ENCODE measurements around the gene SOST.
"Not testable (repeated sequence)": the region's sequence is repeated elsewhere in the genome, so short reads cannot be mapped to it uniquely, and the experiment has no call there.

Gene SOST

GRCh38 chr17:43758497-43759174, at the start of gene SOST:
Gene SOST, minus strand, starts transcription at chr17:43758791. Its CDS starts 50 bp downstream, at chr17:43758741.
- H3K27ac Mint-ChIP-seq: no peak within 1 kb of the TSS
- no peaks in the 10 kb centered on the region for H3K9me3 Mint-ChIP-seq

GRCh38 chr17:43808076-43808475, 49.5 kb upstream of the SOST start:
- Mint-ChIP-seq H3K9me3 (no peaks in the 10 kb centered on the region), H3K4me1 (ENCODE audit: low read depth) (no peaks in the 10 kb centered on the region), H3K27me3 (ENCODE audit: low read depth) (peaks cover 20% of the 10 kb centered on the region), H3K36me3 (ENCODE audit: low read depth) (no peaks in the 10 kb centered on the region), H3K27ac (no peak overlapping the region), H3K4me3 (no peak overlapping the region)
- DNase-seq (ENCODE audit: low spot score): no peak

More at GRCh38 chr17:43758497-43759174, at the start of gene SOST:
- H3K36me3 Mint-ChIP-seq (ENCODE audit: low read depth): no peaks in the 10 kb centered on the region
- DNase-seq (ENCODE audit: low spot score): no peak
- no peak within 1 kb of the TSS for H3K4me3 Mint-ChIP-seq
- H3K27me3 Mint-ChIP-seq (ENCODE audit: low read depth): peaks cover 27% of the 10 kb centered on the region
- H3K4me1 Mint-ChIP-seq (ENCODE audit: low read depth): peaks cover 3% of the 10 kb centered on the region

- Mint-ChIP-seq H3K4me3 (no peak overlapping the region), H3K27me3 (ENCODE audit: low read depth) (peaks cover 30% of the 10 kb centered on the region), H3K9me3 (no peaks in the 10 kb centered on the region), H3K36me3 (ENCODE audit: low read depth) (no peaks in the 10 kb centered on the region), H3K4me1 (ENCODE audit: low read depth) (no peaks in the 10 kb centered on the region), H3K27ac (no peak overlapping the region)
- no peak for DNase-seq (ENCODE audit: low spot score)
Measured at GRCh38 chr17:43805117-43805516, 46.5 kb upstream of the SOST start.

DNA sequence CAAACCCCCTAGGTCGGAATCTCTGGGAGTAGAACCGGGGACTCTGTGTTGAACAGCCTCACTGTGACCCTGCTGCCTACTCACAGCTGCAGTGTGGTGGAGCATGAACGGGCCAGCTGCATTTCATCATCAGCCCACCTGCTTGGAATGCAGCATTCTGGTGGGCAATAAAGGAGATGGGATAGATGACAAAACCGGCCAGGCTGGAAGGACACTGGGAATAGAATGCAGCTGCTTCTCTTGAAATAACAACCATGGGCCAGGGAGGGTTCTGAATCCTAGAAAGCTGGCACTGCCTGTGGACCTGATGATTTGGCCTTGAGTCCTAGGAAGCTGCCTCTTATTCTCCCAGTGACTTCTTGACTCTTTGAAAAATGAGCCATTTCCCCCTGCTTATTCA, 45.2 kb upstream of the SOST start:
- Mint-ChIP-seq H3K9me3 (no peaks in the 10 kb centered on the region), H3K4me3 (no peak overlapping the region), H3K27ac (no peak overlapping the region), H3K4me1 (ENCODE audit: low read depth) (no peaks in the 10 kb centered on the region), H3K36me3 (ENCODE audit: low read depth) (no peaks in the 10 kb centered on the region), H3K27me3 (ENCODE audit: low read depth) (peaks cover 34% of the 10 kb centered on the region)
- no peak for DNase-seq (ENCODE audit: low spot score)

DNA sequence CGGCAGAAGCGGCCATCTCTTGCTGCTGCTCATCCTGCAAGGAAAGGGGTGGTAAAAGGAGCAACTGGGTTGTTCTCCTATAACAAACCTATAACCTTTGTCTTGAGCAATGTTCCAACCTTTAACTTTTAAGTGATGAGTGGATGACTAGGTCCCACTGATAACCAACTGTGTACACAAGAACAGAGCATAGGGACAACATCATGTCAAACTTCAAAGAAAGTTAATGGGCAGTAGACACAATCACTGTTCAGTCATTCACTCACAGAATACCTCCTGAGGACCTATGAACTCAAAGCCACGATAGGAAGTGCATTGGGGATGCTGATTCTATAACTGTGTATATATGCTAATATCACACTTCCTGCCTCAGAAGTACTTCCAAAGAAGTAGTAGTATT, 43.3 kb upstream of the SOST start:
- no peak for DNase-seq (ENCODE audit: low spot score)
- H3K4me3 Mint-ChIP-seq: no peak overlapping the region
- H3K36me3 Mint-ChIP-seq (ENCODE audit: low read depth): no peaks in the 10 kb centered on the region
- no peaks in the 10 kb centered on the region for H3K9me3 Mint-ChIP-seq
- H3K4me1 Mint-ChIP-seq (ENCODE audit: low read depth): no peaks in the 10 kb centered on the region
- no peak overlapping the region for H3K27ac Mint-ChIP-seq
- peaks cover 37% of the 10 kb centered on the region for H3K27me3 Mint-ChIP-seq (ENCODE audit: low read depth)

- Mint-ChIP-seq H3K36me3 (ENCODE audit: low read depth) (no peaks in the 10 kb centered on the region), H3K4me1 (ENCODE audit: low read depth) (no peaks in the 10 kb centered on the region), H3K27me3 (ENCODE audit: low read depth) (peaks cover 44% of the 10 kb centered on the region), H3K27ac (no peak overlapping the region), H3K9me3 (no peaks in the 10 kb centered on the region), H3K4me3 (no peak overlapping the region)
- DNase-seq (ENCODE audit: low spot score): no peak
Measured at GRCh38 chr17:43800736-43801135, 42.1 kb upstream of the SOST start.

- Mint-ChIP-seq H3K27ac (no peak overlapping the region), H3K27me3 (ENCODE audit: low read depth) (peaks cover 44% of the 10 kb centered on the region), H3K9me3 (no peaks in the 10 kb centered on the region)
Measured at GRCh38 chr17:43799047-43799446, 40.5 kb upstream of the SOST start.

DNA sequence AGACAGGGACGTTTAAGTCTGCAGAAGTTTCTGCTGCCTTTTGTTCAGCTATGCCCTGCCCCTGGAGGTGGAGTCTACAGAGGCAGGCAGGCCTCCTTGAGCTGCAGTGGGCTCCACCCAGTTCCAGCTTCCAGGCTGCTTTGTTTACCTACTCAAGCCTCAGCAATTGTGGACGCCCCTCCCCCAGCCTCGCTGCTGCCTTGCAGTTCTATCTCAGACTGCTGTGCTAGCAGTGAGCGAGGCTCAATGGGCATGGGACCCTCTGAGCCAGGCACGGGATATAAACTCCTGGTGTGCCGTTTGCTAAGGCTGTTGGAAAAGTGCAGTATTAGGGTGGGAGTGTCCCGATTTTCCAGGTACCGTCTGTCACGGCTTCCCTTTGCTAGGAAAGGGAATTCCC, 39.4 kb upstream of the SOST start:
- H3K27ac Mint-ChIP-seq; H3K4me1 Mint-ChIP-seq (ENCODE audit: low read depth); H3K36me3 Mint-ChIP-seq (ENCODE audit: low read depth); H3K4me3 Mint-ChIP-seq; DNase-seq (ENCODE audit: low spot score); H3K9me3 Mint-ChIP-seq: not testable (repeated sequence)
- H3K27me3 Mint-ChIP-seq (ENCODE audit: low read depth): peaks cover 46% of the 10 kb centered on the region

More at GRCh38 chr17:43799047-43799446, 40.5 kb upstream of the SOST start:
- Mint-ChIP-seq H3K4me3 (no peak overlapping the region), H3K36me3 (ENCODE audit: low read depth) (no peaks in the 10 kb centered on the region), H3K4me1 (ENCODE audit: low read depth) (no peaks in the 10 kb centered on the region)
- no peak for DNase-seq (ENCODE audit: low spot score)

- not testable (repeated sequence) for H3K36me3 Mint-ChIP-seq (ENCODE audit: low read depth); DNase-seq (ENCODE audit: low spot score); H3K4me1 Mint-ChIP-seq (ENCODE audit: low read depth); H3K9me3 Mint-ChIP-seq; H3K27ac Mint-ChIP-seq; H3K4me3 Mint-ChIP-seq
- peaks cover 35% of the 10 kb centered on the region for H3K27me3 Mint-ChIP-seq (ENCODE audit: low read depth)
Measured at GRCh38 chr17:43792668-43793067, 34.1 kb upstream of the SOST start.

DNA sequence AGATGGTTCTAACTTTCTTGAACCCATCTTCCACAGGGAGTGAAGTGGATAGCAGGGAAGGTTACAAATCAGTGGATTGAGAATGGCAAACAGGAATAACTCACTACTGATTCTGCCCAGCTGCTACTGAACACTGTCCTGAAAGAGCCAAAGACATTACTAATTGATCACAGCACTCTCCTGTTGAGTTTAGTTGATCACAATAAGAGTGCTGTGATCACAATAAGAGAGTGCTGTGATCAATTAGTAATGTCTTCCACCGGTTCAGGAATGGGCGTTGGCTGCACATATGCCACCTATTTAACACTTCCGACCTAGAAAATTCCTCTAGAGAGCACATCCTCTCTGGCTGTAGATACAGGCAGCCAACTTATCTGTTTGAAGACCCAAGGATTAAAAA, 33.0 kb upstream of the SOST start:
- DNase-seq (ENCODE audit: low spot score): no peak

GRCh38 chr17:43790311-43790940, 31.8 kb upstream of the SOST start:
- H3K9me3 Mint-ChIP-seq: no peaks in the 10 kb centered on the region
- no peak overlapping the region for H3K4me3 Mint-ChIP-seq
- peaks cover 4% of the 10 kb centered on the region for H3K4me1 Mint-ChIP-seq (ENCODE audit: low read depth)
- DNase-seq (ENCODE audit: low spot score): no peak
- no peak overlapping the region for H3K27ac Mint-ChIP-seq
- no peaks in the 10 kb centered on the region for H3K36me3 Mint-ChIP-seq (ENCODE audit: low read depth)
- peaks cover 21% of the 10 kb centered on the region for H3K27me3 Mint-ChIP-seq (ENCODE audit: low read depth)

More for the DNA sequence above, 33.0 kb upstream of the SOST start:
- Mint-ChIP-seq H3K27me3 (ENCODE audit: low read depth) (peaks cover 29% of the 10 kb centered on the region), H3K4me1 (ENCODE audit: low read depth) (peaks cover 4% of the 10 kb centered on the region), H3K27ac (no peak overlapping the region), H3K4me3 (no peak overlapping the region), H3K9me3 (no peaks in the 10 kb centered on the region), H3K36me3 (ENCODE audit: low read depth) (no peaks in the 10 kb centered on the region)

GRCh38 chr17:43789482-43789881, 30.9 kb upstream of the SOST start:
- no peaks in the 10 kb centered on the region for H3K36me3 Mint-ChIP-seq (ENCODE audit: low read depth)

GRCh38 chr17:43788540-43788939, 29.9 kb upstream of the SOST start:
- Mint-ChIP-seq H3K4me3 (no peak overlapping the region), H3K27me3 (ENCODE audit: low read depth) (peaks cover 23% of the 10 kb centered on the region), H3K9me3 (no peaks in the 10 kb centered on the region), H3K4me1 (ENCODE audit: low read depth) (peaks cover 4% of the 10 kb centered on the region), H3K36me3 (ENCODE audit: low read depth) (no peaks in the 10 kb centered on the region), H3K27ac (no peak overlapping the region)
- no peak for DNase-seq (ENCODE audit: low spot score)

More at GRCh38 chr17:43789482-43789881, 30.9 kb upstream of the SOST start:
- Mint-ChIP-seq H3K27me3 (ENCODE audit: low read depth) (peaks cover 23% of the 10 kb centered on the region), H3K9me3 (no peaks in the 10 kb centered on the region), H3K4me3 (no peak overlapping the region), H3K27ac (no peak overlapping the region), H3K4me1 (ENCODE audit: low read depth) (peaks cover 4% of the 10 kb centered on the region)
- no peak for DNase-seq (ENCODE audit: low spot score)

GRCh38 chr17:43787728-43788127, 29.1 kb upstream of the SOST start:
- Mint-ChIP-seq H3K36me3 (ENCODE audit: low read depth) (no peaks in the 10 kb centered on the region), H3K4me1 (ENCODE audit: low read depth) (peaks cover 4% of the 10 kb centered on the region), H3K9me3 (no peaks in the 10 kb centered on the region), H3K4me3 (no peak overlapping the region), H3K27me3 (ENCODE audit: low read depth) (peaks cover 21% of the 10 kb centered on the region), H3K27ac (no peak overlapping the region)
- no peak for DNase-seq (ENCODE audit: low spot score)
